ENCODE data around the gene ZCCHC17.
"Not testable (repeated sequence)": the region's sequence is repeated elsewhere in the genome, so short reads cannot be mapped to it uniquely, and the experiment has no call there.

ZCCHC17 gene

GRCh38 chr1:31272369-31272768 is 24.5 kb upstream of the ZCCHC17 start:
- Histone ChIP-seq H3K27me3 (ENCODE audit: low read depth, low read length) (no peaks in the 10 kb centered on the region), H3K36me3 (ENCODE audit: control insufficient read depth in 1 of 2, insufficient read depth in 2 of 2, low read length in 2 of 2) (peaks cover 32 to 49% of the 10 kb centered on the region in 2 donors), H3K4me3 (ENCODE audit: low read depth in 1 of 2, low read length in 2 of 2) (no peak overlapping the region), H3K4me1 (ENCODE audit: control insufficient read depth in 1 of 2, insufficient read depth in 2 of 2, low read length in 2 of 2) (peaks cover 0 to 3% of the 10 kb centered on the region in 2 donors), H3K27ac (ENCODE audit: low read length) (no peak overlapping the region), H3K9me3 (ENCODE audit: control insufficient read depth in 1 of 2, low read length in 2 of 2) (no peaks in the 10 kb centered on the region)

GRCh38 chr1:31273619-31274018 is 23.2 kb upstream of the ZCCHC17 start:
- Histone ChIP-seq H3K36me3 (ENCODE audit: control insufficient read depth in 1 of 2, insufficient read depth in 2 of 2, low read length in 2 of 2) (peaks cover 40 to 53% of the 10 kb centered on the region in 2 donors), H3K27ac (ENCODE audit: low read length) (no peak overlapping the region), H3K4me1 (ENCODE audit: control insufficient read depth in 1 of 2, insufficient read depth in 2 of 2, low read length in 2 of 2) (peaks cover 0 to 3% of the 10 kb centered on the region in 2 donors), H3K4me3 (ENCODE audit: low read depth in 1 of 2, low read length in 2 of 2) (no peak overlapping the region), H3K27me3 (ENCODE audit: low read depth, low read length) (no peaks in the 10 kb centered on the region), H3K9me3 (ENCODE audit: control insufficient read depth in 1 of 2, low read length in 2 of 2) (no peaks in the 10 kb centered on the region)

- H3K27ac ChIP-seq (ENCODE audit: low read length); H3K9me3 ChIP-seq (ENCODE audit: control insufficient read depth in 1 of 2, low read length in 2 of 2); H3K4me1 ChIP-seq (ENCODE audit: control insufficient read depth in 1 of 2, insufficient read depth in 2 of 2, low read length in 2 of 2); H3K27me3 ChIP-seq (ENCODE audit: low read depth, low read length); H3K4me3 ChIP-seq (ENCODE audit: low read depth in 1 of 2, low read length in 2 of 2): not testable (repeated sequence)
- peaks cover 40 to 72% of the 10 kb centered on the region in 2 donors for H3K36me3 ChIP-seq (ENCODE audit: control insufficient read depth in 1 of 2, insufficient read depth in 2 of 2, low read length in 2 of 2)
These were observed 14.4 kb upstream of the ZCCHC17 start for GRCh38 chr1:31282426-31282825.

- H3K27ac ChIP-seq (ENCODE audit: low read length); H3K4me3 ChIP-seq (ENCODE audit: low read depth in 1 of 2, low read length in 2 of 2); H3K27me3 ChIP-seq (ENCODE audit: low read depth, low read length); H3K4me1 ChIP-seq (ENCODE audit: control insufficient read depth in 1 of 2, insufficient read depth in 2 of 2, low read length in 2 of 2); H3K9me3 ChIP-seq (ENCODE audit: control insufficient read depth in 1 of 2, low read length in 2 of 2): not testable (repeated sequence)
- H3K36me3 ChIP-seq (ENCODE audit: control insufficient read depth in 1 of 2, insufficient read depth in 2 of 2, low read length in 2 of 2): peaks cover 44 to 67% of the 10 kb centered on the region in 2 donors
These were observed 9.0 kb upstream of the ZCCHC17 start for GRCh38 chr1:31287791-31288190.

- Histone ChIP-seq H3K4me1 (ENCODE audit: control insufficient read depth in 1 of 2, insufficient read depth in 2 of 2, low read length in 2 of 2) (no peaks in the 10 kb centered on the region), H3K36me3 (ENCODE audit: control insufficient read depth in 1 of 2, insufficient read depth in 2 of 2, low read length in 2 of 2) (peaks cover 49 to 65% of the 10 kb centered on the region in 2 donors), H3K4me3 (ENCODE audit: low read depth in 1 of 2, low read length in 2 of 2) (no peak overlapping the region), H3K9me3 (ENCODE audit: control insufficient read depth in 1 of 2, low read length in 2 of 2) (no peaks in the 10 kb centered on the region), H3K27me3 (ENCODE audit: low read depth, low read length) (no peaks in the 10 kb centered on the region), H3K27ac (ENCODE audit: low read length) (no peak overlapping the region)
These were observed 7.8 kb upstream of the ZCCHC17 start for GRCh38 chr1:31289021-31289420.

GRCh38 chr1:31295874-31296485 is 852 bp upstream of the ZCCHC17 start:
- Histone ChIP-seq H3K36me3 (ENCODE audit: control insufficient read depth in 1 of 2, insufficient read depth in 2 of 2, low read length in 2 of 2) (peaks cover 17 to 27% of the 10 kb centered on the region in 2 donors), H3K4me1 (ENCODE audit: control insufficient read depth in 1 of 2, insufficient read depth in 2 of 2, low read length in 2 of 2) (peaks cover 7 to 19% of the 10 kb centered on the region in 2 donors), H3K4me3 (ENCODE audit: low read depth in 1 of 2, low read length in 2 of 2) (peak overlapping the region; percentile 83 to 87), H3K27ac (ENCODE audit: low read length) (peak overlapping the region; percentile 93), H3K27me3 (ENCODE audit: low read depth, low read length) (no peaks in the 10 kb centered on the region), H3K9me3 (ENCODE audit: control insufficient read depth in 1 of 2, low read length in 2 of 2) (no peaks in the 10 kb centered on the region)

- H3K4me1 ChIP-seq (ENCODE audit: control insufficient read depth in 1 of 2, insufficient read depth in 2 of 2, low read length in 2 of 2): peaks cover 7 to 19% of the 10 kb centered on the region in 2 donors
- H3K27me3 ChIP-seq (ENCODE audit: low read depth, low read length): no peaks in the 10 kb centered on the region
- no peaks in the 10 kb centered on the region for H3K9me3 ChIP-seq (ENCODE audit: control insufficient read depth in 1 of 2, low read length in 2 of 2)
These were observed 730 bp downstream of the ZCCHC17 start for GRCh38 chr1:31297277-31298247.

GRCh38 chr1:31299365-31299764 is 2.5 kb downstream of the ZCCHC17 start:
- Histone ChIP-seq H3K4me1 (ENCODE audit: control insufficient read depth in 1 of 2, insufficient read depth in 2 of 2, low read length in 2 of 2) (peaks cover 7 to 19% of the 10 kb centered on the region in 2 donors), H3K36me3 (ENCODE audit: control insufficient read depth in 1 of 2, insufficient read depth in 2 of 2, low read length in 2 of 2) (no peaks in the 10 kb centered on the region), H3K9me3 (ENCODE audit: control insufficient read depth in 1 of 2, low read length in 2 of 2) (no peaks in the 10 kb centered on the region), H3K27ac (ENCODE audit: low read length) (no peak overlapping the region), H3K4me3 (ENCODE audit: low read depth in 1 of 2, low read length in 2 of 2) (no peak overlapping the region), H3K27me3 (ENCODE audit: low read depth, low read length) (no peaks in the 10 kb centered on the region)

More at GRCh38 chr1:31297277-31298247, 730 bp downstream of the ZCCHC17 start:
- Histone ChIP-seq H3K36me3 (ENCODE audit: control insufficient read depth in 1 of 2, insufficient read depth in 2 of 2, low read length in 2 of 2) (peaks cover 7 to 12% of the 10 kb centered on the region in 2 donors), H3K4me3 (ENCODE audit: low read depth in 1 of 2, low read length in 2 of 2) (peak overlapping the region; percentile 83 to 87), H3K27ac (ENCODE audit: low read length) (peak overlapping the region; percentile 83)

- Histone ChIP-seq H3K36me3 (ENCODE audit: control insufficient read depth in 1 of 2, insufficient read depth in 2 of 2, low read length in 2 of 2) (no peaks in the 10 kb centered on the region), H3K9me3 (ENCODE audit: control insufficient read depth in 1 of 2, low read length in 2 of 2) (no peaks in the 10 kb centered on the region), H3K4me1 (ENCODE audit: control insufficient read depth in 1 of 2, insufficient read depth in 2 of 2, low read length in 2 of 2) (peaks cover 7 to 19% of the 10 kb centered on the region in 2 donors), H3K4me3 (ENCODE audit: low read depth in 1 of 2, low read length in 2 of 2) (no peak overlapping the region), H3K27me3 (ENCODE audit: low read depth, low read length) (no peaks in the 10 kb centered on the region), H3K27ac (ENCODE audit: low read length) (no peak overlapping the region)
These were observed 3.4 kb downstream of the ZCCHC17 start for GRCh38 chr1:31300193-31300592.

GRCh38 chr1:31302709-31303441 is 6.0 kb downstream of the ZCCHC17 start:
- H3K4me1 ChIP-seq (ENCODE audit: control insufficient read depth in 1 of 2, insufficient read depth in 2 of 2, low read length in 2 of 2): peaks cover 3 to 7% of the 10 kb centered on the region in 2 donors
- H3K27me3 ChIP-seq (ENCODE audit: low read depth, low read length): no peaks in the 10 kb centered on the region
- H3K4me3 ChIP-seq (ENCODE audit: low read depth in 1 of 2, low read length in 2 of 2): no peak overlapping the region
- H3K36me3 ChIP-seq (ENCODE audit: control insufficient read depth in 1 of 2, insufficient read depth in 2 of 2, low read length in 2 of 2): no peaks in the 10 kb centered on the region
- no peak overlapping the region for H3K27ac ChIP-seq (ENCODE audit: low read length)
- no peaks in the 10 kb centered on the region for H3K9me3 ChIP-seq (ENCODE audit: control insufficient read depth in 1 of 2, low read length in 2 of 2)

GRCh38 chr1:31306278-31306677 is 9.4 kb downstream of the ZCCHC17 start:
- no peak overlapping the region for H3K27ac ChIP-seq (ENCODE audit: low read length)
- H3K4me3 ChIP-seq (ENCODE audit: low read depth in 1 of 2, low read length in 2 of 2): no peak overlapping the region
- H3K27me3 ChIP-seq (ENCODE audit: low read depth, low read length): no peaks in the 10 kb centered on the region
- no peaks in the 10 kb centered on the region for H3K9me3 ChIP-seq (ENCODE audit: control insufficient read depth in 1 of 2, low read length in 2 of 2)
- H3K36me3 ChIP-seq (ENCODE audit: control insufficient read depth in 1 of 2, insufficient read depth in 2 of 2, low read length in 2 of 2): peaks cover 13 to 14% of the 10 kb centered on the region in 2 donors
- no peaks in the 10 kb centered on the region for H3K4me1 ChIP-seq (ENCODE audit: control insufficient read depth in 1 of 2, insufficient read depth in 2 of 2, low read length in 2 of 2)
